NCI-H2107 treated with DMSO at 0.1 percent for 48 hours (cell line): ENCODE results near the gene OSBP2.

Experiments used
- DNase-seq: peaks from one replicate; lab custom pipeline; 2025; ENCODE audit not compliant: unreplicated experiment; lab: John Stamatoyannopoulos, UW

Gene OSBP2

GRCh38 chr22:30803679-30804078 lies 109.0 kb downstream of the OSBP2 start:
- DNase-seq, result no peak

GRCh38 chr22:30804626-30805025 lies 110.0 kb downstream of the OSBP2 start:
- DNase-seq, result no peak

- DNase-seq, result no peak
Observed at GRCh38 chr22:30806391-30806861, 111.8 kb downstream of the OSBP2 start.

- DNase-seq, result no peak
Observed at GRCh38 chr22:30809086-30809485, 114.4 kb downstream of the OSBP2 start.

- no peak for DNase-seq
Observed at GRCh38 chr22:30810105-30810504, 115.4 kb downstream of the OSBP2 start.

- no peak for DNase-seq
Observed at GRCh38 chr22:30813936-30814335, 119.3 kb downstream of the OSBP2 start.

- DNase-seq, result no peak
Observed at GRCh38 chr22:30816413-30816812, 121.7 kb downstream of the OSBP2 start.

GRCh38 chr22:30821381-30821780 lies 126.7 kb downstream of the OSBP2 start:
- DNase-seq, result no peak

- DNase-seq, result no peak
Observed at GRCh38 chr22:30821863-30822215, 127.2 kb downstream of the OSBP2 start.

- no peak for DNase-seq
Observed at GRCh38 chr22:30822216-30823014, 127.7 kb downstream of the OSBP2 start.

GRCh38 chr22:30823015-30823370 lies 128.3 kb downstream of the OSBP2 start:
- DNase-seq, result no peak

- no peak for DNase-seq
Observed at GRCh38 chr22:30824096-30824495, 129.4 kb downstream of the OSBP2 start.

GRCh38 chr22:30824711-30825110 lies 130.0 kb downstream of the OSBP2 start:
- DNase-seq, result no peak

GRCh38 chr22:30825711-30826505 lies 131.2 kb downstream of the OSBP2 start:
- no peak for DNase-seq

- no peak for DNase-seq
Observed at GRCh38 chr22:30826670-30827355, 132.1 kb downstream of the OSBP2 start.

- no peak for DNase-seq
Observed at GRCh38 chr22:30827646-30828045, 133.0 kb downstream of the OSBP2 start.

- no peak for DNase-seq
Observed at GRCh38 chr22:30828187-30829155, 133.8 kb downstream of the OSBP2 start.

- no peak for DNase-seq
Observed at GRCh38 chr22:30829901-30830550, 135.4 kb downstream of the OSBP2 start.

- no peak for DNase-seq
Observed at GRCh38 chr22:30830907-30831306, 136.2 kb downstream of the OSBP2 start.

- DNase-seq, result no peak
Observed at GRCh38 chr22:30832407-30832987, 137.8 kb downstream of the OSBP2 start.
